Hypothalamus (tissue), 51 donors: ENCODE results near the gene TPK1.
A peak's percentile ranks its signal among the peaks of the same experiment; 100 is the strongest.
"Not testable (repeated sequence)": the region's sequence is repeated elsewhere in the genome, so short reads cannot be mapped to it uniquely, and the experiment has no call there.

Experiments used
- DNase-seq, 51 donors: peaks; one replicate each; lab custom pipeline; 2025; lab: John Stamatoyannopoulos, UW

Gene TPK1

DNA sequence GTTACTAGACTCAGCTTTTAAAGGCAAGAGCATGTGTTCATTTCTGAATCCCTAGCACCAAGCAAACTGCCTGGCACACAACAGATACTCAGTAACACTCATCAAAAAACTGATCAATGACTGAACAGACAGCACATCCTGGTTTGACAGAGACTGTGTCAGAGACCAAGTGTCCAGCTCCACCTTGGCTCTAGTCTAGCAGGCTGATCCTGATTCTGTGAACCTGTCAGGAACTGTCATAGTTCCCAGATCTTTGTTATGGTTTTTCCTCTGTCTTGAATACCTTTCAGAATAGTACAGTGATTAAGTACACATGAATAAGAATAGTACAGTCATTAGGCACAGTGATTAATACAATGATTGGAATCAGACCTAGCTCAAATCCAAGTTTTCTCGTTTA, 53.0 kb downstream of the TPK1 start:
- DNase-seq: no peak

DNA sequence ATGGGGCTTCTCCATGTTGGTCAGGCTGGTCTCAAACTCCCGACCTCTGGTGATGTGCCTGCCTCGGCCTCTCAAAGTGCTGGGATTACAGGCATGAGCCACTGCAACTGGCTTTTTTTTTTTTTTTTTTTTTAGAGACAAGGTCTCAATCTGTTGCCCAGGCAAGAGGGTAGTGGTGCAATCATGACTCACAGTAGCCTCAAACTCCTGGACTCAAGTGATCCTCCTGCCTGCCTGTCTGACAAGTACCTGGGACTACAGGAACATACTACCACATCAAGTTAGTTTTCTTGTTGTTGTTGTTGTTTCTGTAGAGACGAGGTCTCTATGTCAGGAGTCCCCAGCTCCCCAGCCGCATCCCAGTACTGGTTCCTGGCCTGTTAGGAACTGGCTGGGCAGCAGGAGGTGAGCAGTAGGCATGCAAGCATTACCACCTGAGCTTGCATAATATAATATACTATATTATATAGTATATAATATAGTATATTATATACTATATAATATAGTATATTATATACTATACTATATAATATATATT, 55.7 kb downstream of the TPK1 start:
- no peak for DNase-seq

DNA sequence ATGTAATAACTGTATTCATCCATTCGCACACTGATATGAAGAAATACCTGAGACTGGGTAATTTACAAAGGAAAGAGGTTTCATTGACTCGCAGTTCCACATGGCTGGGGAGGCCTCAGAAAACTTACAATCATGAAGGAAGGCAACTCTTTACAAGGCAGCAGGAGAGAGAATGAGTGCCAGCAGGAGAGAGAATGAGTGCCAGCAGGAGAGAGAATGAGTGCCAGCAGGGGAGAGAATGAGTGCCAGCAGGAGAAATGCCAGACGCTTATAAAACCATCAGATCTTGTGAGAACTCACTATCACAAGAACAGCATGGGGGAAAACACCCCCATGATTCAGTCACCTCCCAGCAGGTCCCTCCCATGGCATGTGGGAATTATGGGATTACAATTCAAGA, 58.0 kb downstream of the TPK1 start:
- not testable (repeated sequence) for DNase-seq

DNA sequence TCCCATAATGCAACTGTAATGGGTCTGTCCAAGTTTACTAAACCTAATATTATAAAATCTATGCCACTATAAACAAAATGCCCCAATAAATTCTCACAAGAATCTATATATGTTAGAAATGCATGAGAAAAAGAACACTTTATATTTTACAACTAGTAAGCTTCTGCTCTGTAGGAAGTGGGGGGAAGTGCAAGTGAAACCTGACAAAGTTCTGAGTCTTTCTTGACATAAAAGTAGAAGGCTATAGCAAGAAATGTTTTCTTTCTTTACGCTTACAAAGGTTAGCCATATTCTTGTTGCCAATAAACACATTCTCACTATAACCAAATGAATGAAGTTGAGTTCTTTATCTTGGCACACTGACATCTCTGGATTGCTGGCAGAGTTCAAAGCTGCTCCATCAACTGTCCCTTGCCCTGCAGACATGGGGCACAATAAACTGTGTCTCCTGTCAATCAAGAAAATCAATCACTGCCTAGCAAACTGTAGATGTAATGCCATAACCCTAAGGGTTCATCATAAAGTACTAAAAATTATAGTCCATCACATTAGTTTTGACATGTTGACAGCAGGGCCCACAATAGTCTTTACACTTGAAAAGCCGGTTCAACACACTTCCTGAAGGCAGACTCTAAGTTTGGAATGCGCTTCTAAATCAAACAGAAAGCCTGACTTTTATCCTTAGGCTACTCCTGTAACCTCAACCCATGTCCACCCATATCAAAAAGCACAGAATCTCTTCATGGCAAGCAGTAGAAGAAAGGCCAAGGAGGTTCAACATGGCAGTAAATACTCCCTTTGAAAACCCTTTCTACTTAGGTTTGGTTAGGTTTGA, 58.6 kb downstream of the TPK1 start:
- no peak for DNase-seq

DNA sequence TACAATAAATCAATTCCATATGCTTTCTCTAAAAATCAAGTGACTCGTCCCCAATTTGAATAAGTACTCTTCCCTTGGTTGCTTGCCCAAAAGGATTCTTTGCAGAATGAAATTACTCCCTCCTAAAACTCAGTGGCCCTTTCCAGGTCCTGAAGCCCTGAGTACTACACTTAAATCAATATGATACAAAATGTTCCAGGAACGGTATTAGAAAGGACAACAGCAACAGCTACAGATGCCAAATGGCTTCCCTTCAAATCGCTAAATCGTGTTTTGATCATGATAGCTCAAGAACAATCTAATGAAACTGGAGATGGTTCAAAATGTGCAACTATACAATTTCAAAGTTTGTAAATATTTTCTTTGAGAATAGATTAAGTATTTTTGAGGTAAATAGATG, 59.4 kb downstream of the TPK1 start:
- DNase-seq: no peak

DNA sequence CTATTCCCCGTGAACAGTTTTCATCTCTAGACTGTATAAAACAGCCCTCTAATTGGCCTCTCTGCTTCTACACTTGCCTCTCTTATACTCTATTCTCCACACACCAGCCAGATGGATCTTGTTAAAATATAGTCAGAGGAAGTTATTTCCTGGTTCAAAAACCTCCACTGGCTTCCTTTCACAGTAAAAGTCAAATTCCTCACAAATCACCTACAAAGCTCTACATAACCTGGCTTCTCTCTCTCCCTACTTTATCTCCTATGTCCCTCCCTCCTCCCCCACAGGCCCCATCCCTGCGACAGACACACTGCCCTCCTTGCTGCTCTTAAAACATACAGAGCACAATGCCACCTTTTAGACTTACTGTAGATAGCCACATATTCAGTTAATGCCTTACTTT, 60.1 kb downstream of the TPK1 start:
- DNase-seq: no peak

DNA sequence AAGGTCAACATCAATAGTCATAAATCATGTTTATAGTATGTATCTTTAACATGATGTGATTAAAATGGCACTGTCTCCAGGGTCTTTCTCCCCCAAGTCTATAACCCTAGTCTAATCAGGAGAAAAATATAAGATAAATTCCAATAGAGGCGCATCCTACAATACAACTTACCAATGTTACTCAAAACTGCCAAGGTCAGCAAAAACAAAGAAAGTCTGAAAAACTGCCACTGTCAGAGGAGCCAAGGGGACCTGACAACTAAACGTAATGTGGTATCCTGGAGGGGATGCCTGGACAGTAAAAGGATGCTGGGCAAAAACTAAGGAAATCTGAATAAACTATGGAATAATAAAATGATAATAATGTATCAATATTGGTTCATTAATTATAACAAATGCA, 63.9 kb downstream of the TPK1 start:
- DNase-seq: no peak

DNA sequence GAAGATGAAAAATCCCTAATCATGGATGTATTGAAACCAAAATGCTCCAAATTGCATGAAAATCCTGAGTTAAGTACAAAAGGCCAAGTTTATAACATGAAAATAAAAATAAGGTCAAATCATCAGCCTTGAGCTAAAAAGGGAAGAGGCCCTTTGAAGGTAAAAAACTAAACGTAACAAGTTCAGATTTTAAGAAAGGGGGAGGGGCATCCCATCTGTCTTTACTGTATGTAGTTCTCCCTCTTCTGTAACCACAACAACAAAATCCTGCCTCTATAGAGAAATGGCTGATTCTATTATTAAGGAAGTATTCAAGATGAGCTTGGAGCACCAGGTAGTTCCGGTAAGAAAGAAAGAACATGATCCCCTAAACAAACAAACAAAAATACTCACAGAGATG, 64.7 kb downstream of the TPK1 start:
- DNase-seq: no peak

DNA sequence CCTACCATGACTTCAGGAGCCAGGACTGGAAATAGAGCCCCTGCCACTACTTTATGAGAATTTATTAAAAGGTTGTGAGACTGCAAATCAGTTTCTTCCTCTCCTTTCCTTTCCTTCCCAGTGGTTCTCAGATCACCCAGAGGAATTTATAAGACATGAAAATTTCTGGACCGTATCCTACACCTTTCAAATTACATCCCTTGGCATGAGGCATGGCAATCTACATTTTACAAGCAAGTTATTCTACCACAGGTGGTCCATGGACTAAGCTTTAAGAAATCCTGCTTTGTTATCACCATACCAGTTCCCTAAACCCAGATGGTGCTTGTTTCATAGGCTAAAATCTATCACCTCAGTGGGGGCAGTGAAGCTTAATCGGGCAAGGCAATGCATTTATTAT, 66.5 kb downstream of the TPK1 start:
- no peak for DNase-seq

DNA sequence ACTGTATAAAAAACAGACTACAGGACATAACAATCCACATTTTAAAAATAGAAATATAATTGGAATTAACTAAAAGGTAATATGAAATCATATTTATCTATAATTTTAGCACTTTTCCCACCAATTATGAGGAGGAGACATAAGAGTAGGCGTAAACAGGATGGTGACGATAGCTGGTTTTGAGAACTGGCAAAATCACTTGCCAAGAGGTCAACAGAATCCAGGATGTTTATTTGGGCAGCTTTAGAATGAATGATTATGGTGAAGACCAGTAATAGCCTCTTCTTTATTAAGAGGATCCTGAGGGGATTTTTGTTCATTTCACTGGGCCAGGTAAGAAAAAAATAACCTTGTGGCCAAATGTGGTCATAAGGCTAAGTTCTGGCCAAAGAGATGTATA, 67.2 kb downstream of the TPK1 start:
- no peak for DNase-seq

DNA sequence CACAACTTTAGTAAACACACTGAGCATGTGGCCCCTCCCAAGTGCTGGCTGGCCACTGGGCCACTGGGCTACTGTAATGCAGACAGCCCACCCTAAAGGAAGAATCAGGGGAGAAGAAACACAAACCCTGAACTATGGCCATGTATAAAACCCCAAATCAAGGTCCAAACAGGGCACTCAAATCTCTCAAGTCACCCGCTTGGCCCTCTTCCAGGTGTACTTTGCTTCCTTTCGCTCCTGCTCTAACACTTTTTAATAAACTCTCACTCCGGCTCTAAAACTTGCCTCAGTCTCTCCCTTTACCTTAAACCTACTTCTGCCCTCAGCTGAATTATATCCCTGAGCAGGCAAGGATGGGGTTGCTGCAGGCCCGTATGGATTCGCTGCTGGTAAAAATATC, 72.6 kb downstream of the TPK1 start:
- no peak for DNase-seq

DNA sequence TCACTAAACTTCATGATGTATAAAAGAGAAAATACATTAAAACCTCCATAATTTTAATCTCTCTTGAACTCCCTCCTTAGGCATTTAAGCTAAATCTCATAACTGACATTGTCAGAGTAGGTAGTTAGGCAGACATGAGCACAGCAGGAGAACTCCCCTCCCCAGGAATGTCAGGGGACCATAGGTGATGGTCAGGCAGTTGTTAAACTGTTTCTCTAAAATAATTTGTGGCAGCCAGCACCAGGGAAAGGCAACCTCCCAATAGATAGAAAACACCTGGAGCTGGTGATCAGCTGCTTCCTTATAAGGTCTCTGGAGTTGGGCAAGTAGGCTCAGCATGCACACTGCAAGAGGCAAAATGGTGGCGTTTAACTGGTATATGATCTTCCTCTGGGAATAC, 73.0 kb downstream of the TPK1 start:
- DNase-seq: no peak

DNA sequence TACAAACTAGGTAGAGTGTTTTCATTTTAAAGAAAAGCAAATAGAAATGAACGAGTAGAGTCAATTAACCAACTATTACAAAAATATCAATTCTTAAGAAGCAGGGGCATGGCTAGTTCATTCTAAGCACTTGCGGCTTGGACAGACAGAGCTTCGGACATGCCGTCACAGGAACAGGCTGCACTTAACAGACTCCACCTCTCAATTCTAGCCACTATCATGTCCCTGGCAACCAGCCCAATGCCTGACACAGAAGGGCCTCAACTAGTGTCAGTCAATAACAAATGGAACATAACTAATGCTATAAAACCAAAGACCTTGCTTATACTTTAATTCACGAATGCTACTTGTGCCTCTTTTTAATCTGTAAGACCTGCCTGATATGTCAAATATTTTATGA, 74.4 kb downstream of the TPK1 start:
- no peak for DNase-seq

DNA sequence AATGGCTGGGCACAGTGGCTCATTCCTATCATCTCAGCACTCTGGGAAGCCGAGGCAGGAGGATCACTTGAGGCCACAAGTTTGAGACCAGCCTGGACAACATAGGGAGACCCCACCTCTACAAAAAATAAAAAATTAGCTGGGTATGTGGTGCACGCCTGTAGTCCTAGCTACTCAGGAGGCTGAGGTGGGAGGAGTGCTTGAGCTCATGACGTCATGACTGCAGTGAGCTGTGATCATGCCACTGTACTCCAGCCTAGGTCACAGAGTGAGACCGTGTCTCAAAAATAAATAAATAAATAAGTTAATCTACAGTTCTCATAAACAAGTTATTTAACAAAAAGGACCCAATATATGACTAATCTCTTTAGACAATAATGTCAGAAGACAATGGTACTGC, 76.2 kb downstream of the TPK1 start:
- DNase-seq: no peak

DNA sequence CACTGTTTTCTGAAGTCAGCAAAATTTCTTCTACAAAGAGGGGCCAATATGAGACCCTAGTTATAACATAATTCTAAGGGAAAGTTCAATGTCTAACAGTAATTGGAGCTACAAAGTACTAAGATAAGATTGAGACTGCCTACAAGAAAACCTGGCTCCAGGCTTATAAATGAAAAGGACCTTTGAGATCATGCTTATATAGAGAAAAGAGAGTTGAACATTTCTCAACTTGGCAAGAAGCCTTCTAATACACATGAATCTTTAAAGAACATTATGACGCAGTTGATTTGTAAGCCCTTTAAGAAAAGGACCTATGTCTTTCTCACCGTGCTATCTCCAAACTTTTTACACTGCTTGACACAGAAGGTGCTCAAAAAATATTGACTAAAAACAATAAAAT, 87.9 kb downstream of the TPK1 start:
- DNase-seq: no peak

DNA sequence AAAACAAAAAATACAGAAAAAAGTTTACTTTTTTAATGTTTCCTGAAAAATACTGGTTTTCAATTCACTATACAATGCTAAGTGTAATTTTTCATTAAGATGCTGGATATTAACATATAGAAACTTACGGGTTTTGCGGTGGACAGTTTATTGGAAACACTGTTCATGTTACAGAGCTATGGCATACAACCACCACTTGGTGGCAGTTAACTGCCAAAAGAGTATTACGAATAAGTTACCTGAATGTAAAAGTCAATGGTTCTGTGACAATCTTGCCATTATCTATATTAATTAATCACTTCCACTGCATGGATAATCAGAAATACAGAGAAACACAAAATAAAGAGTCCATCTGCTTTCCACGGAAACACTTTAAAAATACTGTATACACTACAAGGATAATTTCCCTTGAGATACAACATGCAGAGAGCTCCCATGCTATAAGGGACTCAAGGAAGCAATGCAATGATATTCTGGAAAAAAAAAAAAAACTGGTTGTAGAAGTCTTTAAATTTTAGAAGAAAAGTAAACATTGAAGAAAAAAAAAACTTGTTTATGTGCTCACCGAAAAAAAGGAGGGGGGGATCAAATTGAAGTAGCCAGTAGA, 97.0 kb downstream of the TPK1 start:
- peak in 1 of 51 donors; percentile 1 for DNase-seq

DNA sequence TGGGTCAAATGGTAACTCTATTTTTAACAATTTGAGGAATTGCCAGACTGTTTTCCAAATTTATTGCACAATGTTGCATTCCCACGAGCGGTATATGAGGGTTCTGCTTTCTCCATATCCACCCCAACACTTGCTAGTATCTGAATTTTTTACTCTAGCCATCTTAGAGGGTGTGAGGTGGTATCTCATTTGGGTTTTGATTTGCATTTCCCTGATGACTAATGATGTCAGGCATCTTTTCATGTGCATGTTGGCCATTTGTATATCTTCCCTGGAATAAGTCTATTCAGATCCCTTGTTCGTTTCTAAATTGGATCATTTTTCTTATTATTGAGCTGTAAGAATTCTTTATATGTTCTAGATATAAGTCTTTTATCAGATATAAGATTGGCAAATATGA, 97.7 kb downstream of the TPK1 start:
- no peak for DNase-seq

DNA sequence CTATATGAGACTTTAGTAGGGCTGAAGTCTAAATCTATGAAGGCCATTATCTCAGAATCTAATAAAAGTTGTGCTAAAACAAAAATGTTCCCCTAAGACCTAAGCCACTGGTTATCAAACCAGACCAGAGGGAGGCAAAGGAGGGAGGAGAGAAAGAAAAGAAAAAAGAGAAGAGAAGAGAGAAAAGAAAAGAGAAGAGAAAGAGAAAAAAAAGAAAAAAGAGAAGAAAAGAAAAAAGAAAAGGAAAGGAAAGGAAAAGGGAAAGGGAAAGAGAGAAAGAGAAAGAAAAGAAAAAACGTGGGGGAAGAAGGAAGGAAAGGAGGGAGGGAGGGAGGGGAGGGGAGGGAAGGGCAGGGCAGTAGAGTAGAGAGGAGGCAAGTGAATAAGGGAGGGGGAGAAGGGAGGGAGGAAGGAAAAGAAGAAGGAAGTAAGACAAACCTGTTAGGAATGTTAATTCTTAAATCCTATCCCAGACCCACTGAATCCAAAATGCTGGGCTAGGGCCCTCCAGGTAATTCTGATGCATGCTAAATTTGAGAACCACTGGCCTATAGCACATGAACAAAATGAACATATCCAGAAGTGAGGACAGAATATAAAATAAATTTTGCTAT, 98.9 kb downstream of the TPK1 start:
- no peak for DNase-seq

DNA sequence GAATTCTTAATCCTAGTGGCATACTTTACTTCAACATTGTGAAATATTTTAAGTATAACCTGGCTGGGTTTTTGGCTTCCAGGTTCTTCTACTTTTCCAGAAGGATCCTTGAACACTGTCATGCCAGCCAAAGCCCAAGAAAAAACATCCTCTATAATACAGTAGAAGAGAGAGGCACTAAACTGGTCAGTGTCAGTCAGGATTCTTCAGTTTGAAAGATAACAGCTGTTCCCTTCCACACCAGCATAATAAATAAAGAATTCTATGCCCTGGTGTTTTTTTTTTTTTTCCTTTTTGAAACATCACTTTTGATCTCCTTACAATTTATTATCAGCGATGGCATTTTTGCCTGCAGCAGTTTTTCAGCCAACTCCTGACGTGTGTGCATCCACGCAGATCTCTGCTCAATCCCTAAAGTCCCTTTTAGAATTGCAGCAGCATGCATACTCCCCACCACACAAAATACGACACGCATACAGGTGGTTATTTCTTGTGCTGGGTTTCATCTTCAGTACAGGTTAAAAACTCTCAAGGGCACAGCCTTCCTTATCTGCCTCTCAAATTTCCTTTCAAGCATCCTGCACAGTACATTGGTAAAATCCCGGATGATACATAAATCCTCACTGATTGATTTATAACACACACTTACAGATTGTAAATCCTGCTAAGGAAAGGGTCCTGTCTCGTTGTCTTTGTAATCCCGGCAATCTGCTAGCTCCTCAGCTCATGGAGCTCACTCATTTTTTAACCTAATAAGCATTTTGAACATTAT, 100.2 kb downstream of the TPK1 start:
- DNase-seq: no peak

DNA sequence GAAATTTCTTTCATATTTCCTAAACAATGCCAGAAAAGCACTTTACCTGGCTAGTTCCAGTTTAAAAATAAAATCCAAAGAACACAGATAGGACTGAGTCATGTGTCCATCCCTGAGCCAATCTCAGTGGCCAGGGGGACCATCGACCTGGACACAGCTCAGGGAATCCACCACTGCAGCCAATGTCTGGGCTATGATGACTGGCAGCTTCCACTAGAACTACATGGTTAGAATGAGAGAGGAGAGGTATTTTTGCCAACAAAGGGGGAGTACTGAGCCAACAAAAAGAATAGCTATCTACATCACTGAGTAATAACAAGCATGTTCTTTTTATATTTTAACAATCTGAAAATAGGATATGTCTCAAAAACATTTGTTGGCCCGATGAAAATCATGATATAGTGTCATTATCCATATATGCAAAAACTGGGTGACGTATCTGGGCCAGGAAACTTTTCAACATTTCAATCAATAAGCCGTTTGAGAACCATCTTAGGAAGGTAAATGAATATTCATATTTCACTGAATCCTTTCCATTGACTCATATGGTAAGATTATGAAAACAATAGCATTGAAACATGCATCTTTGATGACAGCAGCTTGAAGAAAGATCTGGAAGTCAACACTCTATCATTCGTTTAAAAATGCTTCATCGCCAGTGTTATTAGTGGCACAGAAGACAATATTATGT, 104.0 kb downstream of the TPK1 start:
- no peak for DNase-seq

DNA sequence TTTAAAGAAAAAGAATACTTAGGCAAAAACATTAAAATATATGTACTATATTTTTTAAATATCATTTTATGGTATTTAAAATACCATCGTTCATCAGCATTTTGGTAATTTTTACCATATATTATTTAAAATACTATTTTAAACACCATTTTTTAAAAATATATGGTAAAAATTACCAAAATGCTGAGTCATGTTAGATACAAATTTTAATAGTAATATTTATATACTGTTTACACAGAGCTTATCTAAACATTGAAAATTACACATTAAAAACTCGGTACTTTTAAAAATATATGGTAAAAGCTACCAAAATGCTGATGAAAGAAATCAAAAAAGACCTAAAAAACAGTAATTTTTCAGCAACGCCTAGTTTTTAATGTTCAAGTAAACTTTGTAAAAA, 105.6 kb downstream of the TPK1 start:
- DNase-seq: no peak
